Islet precursor cell (in vitro differentiated cells): ENCODE data around the gene TAGAP.

ENCODE experiments used
- DNase-seq: peaks from one replicate; pipeline ENCODE4 v3.0.0-alpha.2; 2018

Gene TAGAP

DNA sequence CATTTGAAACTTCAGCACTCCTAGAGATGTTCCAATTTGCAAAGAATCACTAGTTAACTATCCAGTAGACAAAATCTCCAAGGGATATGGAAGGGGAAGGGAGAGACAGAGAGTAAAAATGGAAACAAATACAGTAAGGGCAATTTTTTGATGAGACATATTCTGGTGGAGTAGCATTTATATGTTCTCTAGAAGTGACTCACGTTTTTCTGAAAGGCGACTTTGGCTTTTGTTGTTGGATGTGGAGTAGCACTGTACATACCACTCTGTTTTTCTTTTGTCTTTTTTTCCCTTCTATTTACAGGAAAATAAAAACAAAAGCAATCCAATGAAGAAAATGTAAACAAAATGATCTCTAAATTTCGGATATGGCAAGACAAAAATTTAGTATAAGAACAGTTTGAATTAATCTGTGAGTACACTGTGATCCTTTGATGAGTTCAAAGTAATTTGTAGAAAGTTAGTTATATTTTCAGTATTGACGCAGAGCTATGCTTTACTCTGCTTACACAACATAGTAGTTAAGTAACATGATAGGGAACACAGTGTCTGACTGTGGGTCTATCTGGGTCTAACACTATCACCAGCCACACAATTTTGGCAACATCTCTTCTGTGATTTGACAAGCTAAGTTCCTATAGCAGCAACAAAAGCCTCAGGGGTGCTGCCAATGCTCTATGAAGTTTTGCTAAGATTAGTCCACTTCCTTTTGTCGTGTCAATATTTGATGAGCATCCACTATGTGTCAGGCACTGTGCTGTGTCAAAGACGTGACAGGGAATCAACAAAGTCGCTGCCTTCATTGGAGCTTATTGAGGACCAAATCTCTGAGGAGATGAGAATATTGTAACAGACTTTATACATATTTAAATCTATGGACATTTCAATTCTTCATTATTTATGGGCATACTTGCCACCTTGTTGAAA lies 27.3 kb upstream of the TAGAP start:
- DNase-seq: peak; percentile 6

DNA sequence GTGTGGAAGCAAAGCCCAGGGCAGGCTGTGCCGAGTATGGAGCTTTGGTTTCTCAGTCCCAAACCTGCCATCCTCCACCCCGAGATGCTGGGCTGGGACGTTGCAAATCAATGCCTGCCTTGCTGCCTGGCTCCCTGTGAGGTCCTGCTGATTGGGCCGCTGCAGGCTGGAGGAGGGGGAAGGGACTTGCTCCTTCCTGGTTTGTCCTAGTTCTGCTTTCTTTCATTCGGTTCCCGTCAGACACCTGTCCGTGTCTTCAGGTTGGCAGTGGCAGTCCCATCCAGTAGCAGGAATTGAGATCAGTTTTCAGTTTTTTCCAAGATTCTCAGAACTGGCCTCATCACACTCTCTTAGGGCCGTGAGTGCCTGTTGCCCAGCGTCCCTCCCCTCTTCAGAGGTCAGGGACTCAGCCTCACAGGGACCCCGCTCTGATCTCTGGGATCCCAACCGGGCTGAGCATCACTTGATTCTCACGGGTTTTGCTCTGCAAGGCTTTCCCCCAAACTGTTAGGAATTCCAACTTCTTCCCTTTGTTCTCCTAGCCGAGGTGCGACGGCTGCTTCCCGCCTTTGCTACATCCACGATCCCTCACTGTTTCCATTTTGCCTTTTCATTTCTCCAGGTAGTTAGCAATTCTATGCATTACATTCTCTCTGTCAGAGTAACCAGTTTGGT lies 24.2 kb upstream of the TAGAP start:
- DNase-seq: no peak

GRCh38 chr6:159067334-159067733 lies 22.5 kb upstream of the TAGAP start:
- DNase-seq: peak; percentile 19

DNA sequence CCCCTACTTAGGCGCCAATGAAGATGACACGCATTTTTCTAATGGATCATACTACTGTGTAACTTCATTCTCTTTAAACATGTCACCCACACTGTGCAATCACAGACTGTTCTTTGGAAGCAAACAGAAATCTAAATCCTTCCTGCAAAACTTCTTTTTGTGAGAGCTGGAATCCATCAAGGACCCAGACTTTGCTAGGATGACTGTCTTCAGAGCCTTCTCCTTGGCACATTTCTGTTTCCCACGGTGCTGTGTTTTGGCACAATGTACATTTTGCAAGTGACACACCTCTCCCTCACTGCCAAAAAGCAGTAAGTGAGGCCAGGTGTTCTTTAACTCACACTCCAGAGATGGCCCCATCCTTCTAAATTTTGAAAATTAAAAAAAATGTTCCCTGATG lies 21.7 kb upstream of the TAGAP start:
- DNase-seq: no peak

- peak; percentile 19 for DNase-seq
These were observed 21.1 kb upstream of the TAGAP start for GRCh38 chr6:159065759-159066329.

- peak; percentile 22 for DNase-seq
These were observed 20.3 kb upstream of the TAGAP start for GRCh38 chr6:159065091-159065490.

- DNase-seq: peak; percentile 16
These were observed 19.7 kb upstream of the TAGAP start for GRCh38 chr6:159064477-159064876.

GRCh38 chr6:159063549-159063948 lies 18.8 kb upstream of the TAGAP start:
- peak; percentile 27 for DNase-seq

- DNase-seq: no peak
These were observed 18.2 kb upstream of the TAGAP start for GRCh38 chr6:159062976-159063375.

- peak; percentile 15 for DNase-seq
These were observed 17.8 kb upstream of the TAGAP start for GRCh38 chr6:159062564-159062945.

DNA sequence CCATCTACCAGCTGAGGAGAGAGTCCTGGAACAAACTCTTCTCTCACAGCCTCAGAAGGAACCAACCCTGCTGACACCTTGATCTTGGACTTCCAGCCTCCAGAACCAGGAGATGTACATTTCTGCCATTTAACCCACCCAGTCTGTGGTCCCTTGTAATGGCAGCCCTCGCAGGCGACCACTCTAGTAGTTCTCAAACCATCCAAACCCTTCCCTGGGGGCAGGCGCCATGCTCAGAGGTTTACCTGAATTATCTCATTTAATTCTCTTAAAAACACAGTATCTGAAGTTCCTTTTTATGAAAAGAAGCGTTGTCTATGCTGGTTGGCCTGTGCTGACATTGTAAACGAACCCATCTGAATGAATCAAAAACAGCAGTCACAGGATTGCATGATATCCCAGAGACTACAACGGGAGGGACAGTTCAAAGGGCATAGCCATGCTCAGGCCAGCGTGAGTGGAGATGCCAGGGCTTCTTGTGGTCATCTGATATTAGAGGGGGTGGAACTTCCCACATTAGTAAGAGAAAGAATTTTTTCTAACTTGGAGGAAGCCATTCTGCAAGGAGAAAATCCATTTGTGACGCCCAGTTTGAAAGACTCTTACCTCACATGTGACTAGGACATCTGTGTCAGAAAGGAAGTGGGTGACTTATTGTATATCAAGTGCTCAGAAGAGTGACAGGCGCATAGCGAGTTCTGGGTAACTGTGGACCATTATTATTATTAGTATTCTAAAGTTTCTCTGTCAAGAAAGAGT lies 17.2 kb upstream of the TAGAP start:
- DNase-seq: peak; percentile 23

DNA sequence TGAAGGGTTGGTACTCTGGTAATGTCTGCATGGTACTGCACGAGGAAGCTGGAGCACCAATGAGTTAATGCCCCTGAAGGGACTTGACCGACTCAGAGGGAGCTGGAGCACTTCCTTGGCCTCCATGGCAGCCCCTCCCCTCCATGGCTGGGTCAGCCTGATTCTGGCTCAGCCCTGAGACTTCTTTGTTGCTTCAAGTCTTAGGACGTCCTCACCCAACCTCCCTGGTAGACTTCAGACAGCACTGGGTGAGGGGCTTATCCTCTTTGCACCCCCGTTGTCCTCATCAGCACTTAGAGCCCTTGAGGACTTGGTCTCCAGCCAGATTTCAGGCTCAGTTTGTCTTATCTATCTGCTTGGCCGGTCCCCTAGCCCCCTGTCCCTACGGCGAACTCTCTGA lies 16.4 kb upstream of the TAGAP start:
- DNase-seq: peak; percentile 22

DNA sequence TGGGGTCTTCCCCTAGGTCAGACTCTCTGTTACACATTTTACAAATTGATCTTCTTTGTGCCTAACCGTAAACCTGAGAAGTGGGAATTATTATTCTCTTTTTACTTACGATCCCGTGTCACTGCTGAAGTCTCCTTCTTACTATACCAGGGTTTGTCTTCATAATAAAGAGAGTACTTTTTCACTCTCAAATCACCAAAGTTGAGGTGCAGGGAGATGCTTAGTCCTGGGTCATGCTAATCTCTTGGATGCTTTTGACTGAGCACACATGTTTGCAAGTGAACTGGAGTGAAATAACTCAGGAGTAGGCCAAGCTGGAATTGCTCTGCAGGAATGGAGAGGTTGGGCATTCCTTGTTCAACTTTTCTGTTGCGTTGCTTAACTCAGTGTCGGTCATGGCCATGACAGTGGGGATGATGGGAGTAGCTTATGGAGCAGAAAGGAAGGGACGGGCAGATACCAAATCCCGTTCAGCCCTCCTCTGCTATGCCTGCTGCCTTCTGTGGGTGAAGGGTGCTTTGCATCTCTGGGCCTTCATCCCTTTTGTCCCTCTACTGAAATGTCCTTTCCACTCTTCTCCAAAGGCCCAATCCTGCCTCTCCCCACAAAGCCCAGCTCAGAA lies 15.2 kb upstream of the TAGAP start:
- DNase-seq: peak; percentile 21

DNA sequence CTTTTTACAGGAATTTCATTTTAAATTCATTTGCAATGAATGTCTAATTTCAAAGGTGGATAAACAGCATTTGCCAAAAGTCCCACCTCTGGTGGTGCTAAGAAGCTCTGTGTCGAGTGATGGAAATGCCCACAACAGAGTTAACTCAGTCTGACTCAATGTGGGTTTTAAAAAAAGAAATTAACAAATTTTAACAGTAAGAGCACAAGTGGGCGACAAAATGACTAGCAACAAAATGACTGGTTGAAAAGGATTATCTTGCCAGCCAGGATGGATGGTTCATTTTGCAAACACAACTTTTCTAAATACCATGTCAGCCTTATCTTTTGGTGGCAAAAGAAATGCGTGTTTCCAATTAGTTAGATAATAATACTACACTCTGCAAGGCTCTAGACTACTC lies 14.3 kb upstream of the TAGAP start:
- no peak for DNase-seq

- no peak for DNase-seq
These were observed 12.1 kb upstream of the TAGAP start for GRCh38 chr6:159056899-159057298.

- DNase-seq: no peak
These were observed 11.6 kb upstream of the TAGAP start for GRCh38 chr6:159056432-159056831.

DNA sequence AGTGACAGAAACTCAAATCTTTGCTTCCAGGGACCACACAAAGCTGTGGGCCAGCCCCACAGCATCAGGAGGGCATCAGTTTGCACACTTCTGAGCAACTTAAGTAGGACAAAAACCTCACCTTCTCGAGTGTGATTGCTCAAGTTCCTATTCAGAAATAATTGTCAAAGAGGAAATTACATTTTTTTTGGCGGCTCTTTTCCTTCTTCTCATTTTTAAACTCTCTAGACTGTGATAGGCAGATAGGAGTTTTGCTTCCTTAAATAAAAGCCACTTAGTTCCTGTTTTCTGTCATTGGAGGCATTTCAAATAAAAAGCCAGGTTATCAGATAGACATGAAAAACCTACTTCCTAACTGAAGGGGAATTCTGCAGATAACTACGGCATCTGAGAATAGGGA lies 11.2 kb upstream of the TAGAP start:
- no peak for DNase-seq

GRCh38 chr6:159053781-159054398 lies 9.1 kb upstream of the TAGAP start:
- DNase-seq: peak; percentile 30

DNA sequence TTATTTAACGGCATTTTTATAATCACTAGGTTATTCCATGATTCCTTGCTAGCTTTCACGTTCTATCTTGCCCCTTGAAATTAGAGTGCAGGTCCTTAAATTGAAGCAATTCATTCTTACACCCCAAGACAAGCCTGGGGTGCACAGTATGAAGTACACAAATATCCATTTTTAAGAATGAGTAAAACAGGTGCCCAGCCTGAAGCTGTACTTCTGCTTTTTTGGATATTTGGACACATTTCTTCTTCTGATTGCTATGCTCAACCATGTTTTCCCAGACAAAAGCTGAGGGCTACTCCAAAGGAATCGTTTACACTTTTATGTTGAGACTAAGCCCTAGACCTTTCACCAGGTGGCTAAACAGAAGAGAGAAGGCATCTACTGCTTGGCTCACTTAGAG lies 7.9 kb upstream of the TAGAP start:
- DNase-seq: no peak

- DNase-seq: peak; percentile 8
These were observed 3.3 kb upstream of the TAGAP start for GRCh38 chr6:159047891-159048685.

DNA sequence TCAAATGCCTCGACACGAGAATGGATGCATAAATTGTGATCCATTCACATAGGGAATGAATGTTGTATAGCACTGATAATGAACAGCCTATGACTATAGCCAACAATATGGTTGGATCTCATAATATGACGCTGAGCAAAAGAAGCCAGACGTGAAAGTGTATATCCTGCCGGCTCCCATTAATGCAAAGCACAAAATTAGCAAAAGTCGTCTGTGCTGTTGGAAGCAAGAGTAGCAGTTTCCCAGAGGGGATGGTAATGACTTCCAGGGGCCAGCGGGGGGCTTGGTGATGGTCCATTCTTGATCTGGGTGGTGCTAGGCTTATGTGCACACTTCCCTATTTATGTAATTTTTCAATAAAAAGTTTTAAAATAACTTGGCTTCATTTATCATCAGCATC lies 1.0 kb upstream of the TAGAP start:
- DNase-seq: no peak
